ENCODE results near the gene CUL2. TPM values are rescaled to one million over a fixed set of nuclear protein-coding genes. Genes with fewer than 3 reads are reported as not detected.
A peak's percentile ranks its signal among the peaks of the same experiment; 100 is the strongest.

Gene CUL2
- total RNA-seq: 18.7 TPM

DNA sequence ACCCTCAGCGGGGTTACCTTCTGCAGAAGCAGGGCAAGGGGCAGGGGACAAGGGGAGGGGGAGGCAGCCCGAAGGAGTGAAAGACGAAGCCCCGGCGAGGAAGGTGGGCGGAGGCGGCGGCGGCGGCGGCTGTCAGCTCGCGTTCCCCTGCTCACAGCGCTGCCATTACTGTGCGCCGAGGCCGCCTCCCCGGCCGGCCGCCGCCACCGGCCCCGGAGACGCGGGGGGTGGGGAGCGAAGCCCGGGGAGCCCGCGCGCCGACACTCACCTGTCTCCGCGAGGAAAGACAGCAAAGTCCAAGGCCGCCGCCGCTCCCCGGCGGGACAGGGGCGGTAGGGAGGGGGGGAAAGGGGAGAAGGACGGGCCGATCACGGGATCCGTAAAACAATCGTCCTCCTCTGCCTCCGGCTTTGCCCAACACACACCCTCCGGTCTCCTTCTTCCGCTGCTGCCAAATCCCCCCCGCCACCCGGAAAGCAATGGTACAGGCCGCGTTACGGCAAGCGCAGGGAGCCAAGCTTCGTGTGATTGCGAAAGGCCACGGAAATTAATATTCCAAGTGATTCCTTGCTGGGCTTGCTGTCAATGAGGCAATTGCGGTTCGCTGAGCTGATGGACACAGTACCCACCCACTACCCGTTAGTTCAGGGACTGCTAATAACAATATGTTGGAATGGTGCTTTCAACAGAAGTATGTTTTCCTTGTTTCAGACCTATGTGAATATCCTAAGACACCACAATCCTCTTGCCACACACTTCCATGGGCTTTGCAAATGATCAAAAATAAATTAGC, at the start of gene CUL2:
TSS of gene CUL2 (minus strand) at position 180 of the 793 bp plus-strand sequence. CDS start 19,024 bp downstream, outside the sequence.
- H3K9me3 ChIP-seq: no peaks in the 10 kb centered on the region
- H3K36me3 ChIP-seq: no peaks in the 10 kb centered on the region
- intact Hi-C loops (cut with DNase I): no loop called here
- TF ChIP-seq POLR2AphosphoS5 (IDR thresholded peaks at IDR 0.05; ENCODE audit: insufficient read depth in 1 of 2, low read depth in 1 of 2): peak; percentile 88 to 95
- TF ChIP-seq, protein P1, sequence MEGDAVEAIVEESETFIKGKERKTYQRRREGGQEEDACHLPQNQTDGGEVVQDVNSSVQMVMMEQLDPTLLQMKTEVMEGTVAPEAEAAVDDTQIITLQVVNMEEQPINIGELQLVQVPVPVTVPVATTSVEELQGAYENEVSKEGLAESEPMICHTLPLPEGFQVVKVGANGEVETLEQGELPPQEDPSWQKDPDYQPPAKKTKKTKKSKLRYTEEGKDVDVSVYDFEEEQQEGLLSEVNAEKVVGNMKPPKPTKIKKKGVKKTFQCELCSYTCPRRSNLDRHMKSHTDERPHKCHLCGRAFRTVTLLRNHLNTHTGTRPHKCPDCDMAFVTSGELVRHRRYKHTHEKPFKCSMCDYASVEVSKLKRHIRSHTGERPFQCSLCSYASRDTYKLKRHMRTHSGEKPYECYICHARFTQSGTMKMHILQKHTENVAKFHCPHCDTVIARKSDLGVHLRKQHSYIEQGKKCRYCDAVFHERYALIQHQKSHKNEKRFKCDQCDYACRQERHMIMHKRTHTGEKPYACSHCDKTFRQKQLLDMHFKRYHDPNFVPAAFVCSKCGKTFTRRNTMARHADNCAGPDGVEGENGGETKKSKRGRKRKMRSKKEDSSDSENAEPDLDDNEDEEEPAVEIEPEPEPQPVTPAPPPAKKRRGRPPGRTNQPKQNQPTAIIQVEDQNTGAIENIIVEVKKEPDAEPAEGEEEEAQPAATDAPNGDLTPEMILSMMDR (IDR thresholded peaks at IDR 0.05): no peak
- no peaks in the 10 kb centered on the region for H3K27me3 ChIP-seq
- peak within 1 kb of the TSS; percentile 82 to 91 for H3K4me3 ChIP-seq
- peaks cover 45% of the 10 kb centered on the region for H3K4me1 ChIP-seq
- DNase-seq (ENCODE audit: extremely low spot score in 2 of 2): peak in 1 of 2 donors; percentile 92
- H3K27ac ChIP-seq: peak within 1 kb of the TSS; percentile 88

- Histone ChIP-seq H3K9me3 (no peaks in the 10 kb centered on the region), H3K36me3 (no peaks in the 10 kb centered on the region), H3K27ac (no peak overlapping the region), H3K4me1 (no peaks in the 10 kb centered on the region), H3K27me3 (no peaks in the 10 kb centered on the region), H3K4me3 (no peak overlapping the region)
- TF ChIP-seq POLR2AphosphoS5 (IDR thresholded peaks at IDR 0.05; ENCODE audit: insufficient read depth in 1 of 2, low read depth in 1 of 2) (no peak), POLR2A (IDR thresholded peaks at IDR 0.05) (no peak)
- TF ChIP-seq, protein P1 (IDR thresholded peaks at IDR 0.05): no peak
- DNase-seq (ENCODE audit: extremely low spot score in 2 of 2): no peak
- intact Hi-C loops (cut with DNase I): no loop called here
Observed at GRCh38 chr10:35136263-35136815, 46.2 kb upstream of the CUL2 start.

GRCh38 chr10:35135861-35136260, 45.7 kb upstream of the CUL2 start:
- TF ChIP-seq, protein P1 (IDR thresholded peaks at IDR 0.05): no peak
- TF ChIP-seq POLR2AphosphoS5 (IDR thresholded peaks at IDR 0.05; ENCODE audit: insufficient read depth in 1 of 2, low read depth in 1 of 2) (no peak), POLR2A (IDR thresholded peaks at IDR 0.05) (no peak)

GRCh38 chr10:35133586-35133985, 43.4 kb upstream of the CUL2 start:
- intact Hi-C loops (cut with DNase I): no loop called here
- no peaks in the 10 kb centered on the region for H3K27me3 ChIP-seq
- TF ChIP-seq, protein P1 (IDR thresholded peaks at IDR 0.05): no peak
- TF ChIP-seq POLR2A (IDR thresholded peaks at IDR 0.05): no peak
- no peak for TF ChIP-seq POLR2AphosphoS5 (IDR thresholded peaks at IDR 0.05; ENCODE audit: insufficient read depth in 1 of 2, low read depth in 1 of 2)
- H3K27ac ChIP-seq: no peak overlapping the region
- H3K4me3 ChIP-seq: no peak overlapping the region
- no peaks in the 10 kb centered on the region for H3K9me3 ChIP-seq
- no peaks in the 10 kb centered on the region for H3K36me3 ChIP-seq
- no peak for DNase-seq (ENCODE audit: extremely low spot score in 2 of 2)
- peaks cover 22% of the 10 kb centered on the region for H3K4me1 ChIP-seq

More at GRCh38 chr10:35135861-35136260, 45.7 kb upstream of the CUL2 start:
- no peak for DNase-seq (ENCODE audit: extremely low spot score in 2 of 2)
- H3K27ac ChIP-seq: no peak overlapping the region
- intact Hi-C loops (cut with DNase I): no loop called here
- no peak overlapping the region for H3K4me3 ChIP-seq
- peaks cover 3% of the 10 kb centered on the region for H3K4me1 ChIP-seq
- H3K36me3 ChIP-seq: no peaks in the 10 kb centered on the region
- no peaks in the 10 kb centered on the region for H3K27me3 ChIP-seq
- no peaks in the 10 kb centered on the region for H3K9me3 ChIP-seq

DNA sequence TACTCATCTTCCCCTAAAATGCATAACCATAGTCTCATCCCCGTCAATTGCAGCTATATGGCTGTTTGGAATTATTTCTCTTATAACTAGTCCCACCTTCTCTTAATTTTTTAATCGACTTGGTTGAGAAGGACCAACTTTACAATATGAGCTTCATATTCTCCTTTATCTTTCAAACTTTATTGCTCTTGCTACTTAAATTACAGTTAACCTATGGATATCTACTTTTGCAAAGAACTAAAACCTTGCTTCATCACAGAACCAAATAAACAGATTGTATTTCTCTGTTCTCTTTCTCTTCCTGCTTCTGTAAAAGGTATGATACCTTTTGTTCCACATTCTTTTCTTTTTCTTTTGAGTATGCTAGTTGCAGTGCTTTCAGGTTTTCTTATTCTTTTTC, 42.6 kb upstream of the CUL2 start:
- Histone ChIP-seq H3K4me1 (peaks cover 30% of the 10 kb centered on the region), H3K4me3 (no peak overlapping the region), H3K36me3 (no peaks in the 10 kb centered on the region), H3K27me3 (no peaks in the 10 kb centered on the region), H3K9me3 (no peaks in the 10 kb centered on the region), H3K27ac (no peak overlapping the region)
- intact Hi-C loops (cut with DNase I): no loop called here
- TF ChIP-seq, protein P1 (IDR thresholded peaks at IDR 0.05): no peak
- TF ChIP-seq POLR2AphosphoS5 (IDR thresholded peaks at IDR 0.05; ENCODE audit: insufficient read depth in 1 of 2, low read depth in 1 of 2): no peak
- no peak for TF ChIP-seq POLR2A (IDR thresholded peaks at IDR 0.05)
- no peak for DNase-seq (ENCODE audit: extremely low spot score in 2 of 2)
